ENCODE data around the gene PIK3IP1. TPM values are rescaled to one million over a fixed set of nuclear protein-coding genes. Genes with fewer than 3 reads are reported as not detected.
A peak's percentile ranks its signal among the peaks of the same experiment; 100 is the strongest.

The PIK3IP1 gene
- total and polyA plus RNA-seq, 4 donors: 14.1 to 44.9 (median 29.2) TPM

- H3K4me3 ChIP-seq (ENCODE audit: low read length in 2 of 2): no peak overlapping the region
- intact Hi-C loops (cut with DNase I): loop anchor here in 1 of 2 donors (5.0 kb wide), 1 partner anchor 59 kb away; the partner anchor contains the start of gene LIMK2
- WGBS, 2 donors: 66 to 73% methylated on average over 3 of the region's 3 CpGs
- H3K27ac ChIP-seq (ENCODE audit: low read depth in 1 of 2, low read length in 2 of 2): no peak overlapping the region
- H3K9me3 ChIP-seq (ENCODE audit: control insufficient read depth, low read length): no peaks in the 10 kb centered on the region
- DNase-seq (peak in 1 of 2 donors; percentile 19), ATAC-seq (ENCODE audit: low FRiP score) (no peak)
- H3K36me3 ChIP-seq (ENCODE audit: control insufficient read depth in 1 of 2, insufficient read depth in 2 of 2, low read length in 1 of 2): peaks cover 0 to 6% of the 10 kb centered on the region in 2 donors
- no peaks in the 10 kb centered on the region for H3K27me3 ChIP-seq (ENCODE audit: control insufficient read depth in 1 of 2, insufficient read depth in 2 of 2, low read length in 1 of 2)
- H3K4me1 ChIP-seq (ENCODE audit: control insufficient read depth in 1 of 2, insufficient read depth in 2 of 2, low read length in 2 of 2): no peaks in the 10 kb centered on the region
Measured at GRCh38 chr22:31271485-31271884, 20.8 kb downstream of the PIK3IP1 start.

GRCh38 chr22:31271026-31271425 lies 21.3 kb downstream of the PIK3IP1 start:
- Histone ChIP-seq H3K27me3 (ENCODE audit: control insufficient read depth in 1 of 2, insufficient read depth in 2 of 2, low read length in 1 of 2) (no peaks in the 10 kb centered on the region), H3K4me3 (ENCODE audit: low read length in 2 of 2) (no peak overlapping the region), H3K27ac (ENCODE audit: low read depth in 1 of 2, low read length in 2 of 2) (no peak overlapping the region), H3K36me3 (ENCODE audit: control insufficient read depth in 1 of 2, insufficient read depth in 2 of 2, low read length in 1 of 2) (peaks cover 0 to 6% of the 10 kb centered on the region in 2 donors), H3K9me3 (ENCODE audit: control insufficient read depth, low read length) (no peaks in the 10 kb centered on the region), H3K4me1 (ENCODE audit: control insufficient read depth in 1 of 2, insufficient read depth in 2 of 2, low read length in 2 of 2) (no peaks in the 10 kb centered on the region)
- intact Hi-C loops (cut with DNase I): loop anchor here in 1 of 2 donors (5.0 kb wide), 1 partner anchor 59 kb away; the partner anchor contains the start of gene LIMK2
- no peak for ATAC-seq (ENCODE audit: low FRiP score)
- WGBS, 2 donors: 91 to 95% methylated on average over 4 of the region's 4 CpGs
- no peak for DNase-seq

GRCh38 chr22:31269892-31270579 lies 22.3 kb downstream of the PIK3IP1 start:
- WGBS, 2 donors: 38 to 41% methylated on average over 3 of the region's 3 CpGs
- intact Hi-C loops (cut with DNase I): loop anchor here in 1 of 2 donors (5.0 kb wide), 1 partner anchor 58 kb away; the partner anchor contains the start of gene LIMK2

GRCh38 chr22:31268281-31268680 lies 24.0 kb downstream of the PIK3IP1 start:
- no peaks in the 10 kb centered on the region for H3K27me3 ChIP-seq (ENCODE audit: control insufficient read depth in 1 of 2, insufficient read depth in 2 of 2, low read length in 1 of 2)
- no peak overlapping the region for H3K27ac ChIP-seq (ENCODE audit: low read depth in 1 of 2, low read length in 2 of 2)
- H3K36me3 ChIP-seq (ENCODE audit: control insufficient read depth in 1 of 2, insufficient read depth in 2 of 2, low read length in 1 of 2): peaks cover 0 to 2% of the 10 kb centered on the region in 2 donors
- intact Hi-C loops (cut with DNase I): no loop called here
- no peak overlapping the region for H3K4me3 ChIP-seq (ENCODE audit: low read length in 2 of 2)
- H3K9me3 ChIP-seq (ENCODE audit: control insufficient read depth, low read length): no peaks in the 10 kb centered on the region
- ATAC-seq (ENCODE audit: low FRiP score) (no peak), DNase-seq (peak in 1 of 2 donors; percentile 3)
- H3K4me1 ChIP-seq (ENCODE audit: control insufficient read depth in 1 of 2, insufficient read depth in 2 of 2, low read length in 2 of 2): no peaks in the 10 kb centered on the region
- 98 to 100% methylated on average over 2 of the region's 2 CpGs for WGBS, 2 donors

More at GRCh38 chr22:31269892-31270579, 22.3 kb downstream of the PIK3IP1 start:
- Histone ChIP-seq H3K4me1 (ENCODE audit: control insufficient read depth in 1 of 2, insufficient read depth in 2 of 2, low read length in 2 of 2) (no peaks in the 10 kb centered on the region), H3K4me3 (ENCODE audit: low read length in 2 of 2) (no peak overlapping the region), H3K36me3 (ENCODE audit: control insufficient read depth in 1 of 2, insufficient read depth in 2 of 2, low read length in 1 of 2) (peaks cover 0 to 3% of the 10 kb centered on the region in 2 donors), H3K27ac (ENCODE audit: low read depth in 1 of 2, low read length in 2 of 2) (no peak overlapping the region), H3K9me3 (ENCODE audit: control insufficient read depth, low read length) (no peaks in the 10 kb centered on the region), H3K27me3 (ENCODE audit: control insufficient read depth in 1 of 2, insufficient read depth in 2 of 2, low read length in 1 of 2) (no peaks in the 10 kb centered on the region)
- DNase-seq: peak in 1 of 2 donors; percentile 12
- no peak for ATAC-seq (ENCODE audit: low FRiP score)

GRCh38 chr22:31263896-31264640 lies 28.2 kb downstream of the PIK3IP1 start:
- Histone ChIP-seq H3K4me1 (ENCODE audit: control insufficient read depth in 1 of 2, insufficient read depth in 2 of 2, low read length in 2 of 2) (no peaks in the 10 kb centered on the region), H3K27me3 (ENCODE audit: control insufficient read depth in 1 of 2, insufficient read depth in 2 of 2, low read length in 1 of 2) (no peaks in the 10 kb centered on the region), H3K9me3 (ENCODE audit: control insufficient read depth, low read length) (no peaks in the 10 kb centered on the region), H3K4me3 (ENCODE audit: low read length in 2 of 2) (no peak overlapping the region), H3K27ac (ENCODE audit: low read depth in 1 of 2, low read length in 2 of 2) (no peak overlapping the region), H3K36me3 (ENCODE audit: control insufficient read depth in 1 of 2, insufficient read depth in 2 of 2, low read length in 1 of 2) (peaks cover 3 to 6% of the 10 kb centered on the region in 2 donors)
- ATAC-seq (ENCODE audit: low FRiP score): no peak
- WGBS, 2 donors: 92 to 97% methylated on average over 6 of the region's 6 CpGs
- intact Hi-C loops (cut with DNase I): no loop called here
- DNase-seq: peak; percentile 14 to 49

- peak in 1 of 2 donors; percentile 56 for DNase-seq
- no peak overlapping the region for H3K27ac ChIP-seq (ENCODE audit: low read depth in 1 of 2, low read length in 2 of 2)
- H3K4me3 ChIP-seq (ENCODE audit: low read length in 2 of 2): no peak overlapping the region
- no peaks in the 10 kb centered on the region for H3K9me3 ChIP-seq (ENCODE audit: control insufficient read depth, low read length)
- H3K27me3 ChIP-seq (ENCODE audit: control insufficient read depth in 1 of 2, insufficient read depth in 2 of 2, low read length in 1 of 2): no peaks in the 10 kb centered on the region
- intact Hi-C loops (cut with DNase I): no loop called here
- H3K36me3 ChIP-seq (ENCODE audit: control insufficient read depth in 1 of 2, insufficient read depth in 2 of 2, low read length in 1 of 2): peaks cover 3 to 6% of the 10 kb centered on the region in 2 donors
- WGBS, 2 donors: 87 to 88% methylated on average over 13 of the region's 13 CpGs
- no peak for ATAC-seq (ENCODE audit: low FRiP score)
- no peaks in the 10 kb centered on the region for H3K4me1 ChIP-seq (ENCODE audit: control insufficient read depth in 1 of 2, insufficient read depth in 2 of 2, low read length in 2 of 2)
Measured at GRCh38 chr22:31262312-31263133, 29.8 kb downstream of the PIK3IP1 start.

GRCh38 chr22:31260474-31260856 lies 31.8 kb downstream of the PIK3IP1 start:
- Histone ChIP-seq H3K27ac (ENCODE audit: low read depth in 1 of 2, low read length in 2 of 2) (no peak overlapping the region), H3K4me1 (ENCODE audit: control insufficient read depth in 1 of 2, insufficient read depth in 2 of 2, low read length in 2 of 2) (no peaks in the 10 kb centered on the region), H3K9me3 (ENCODE audit: control insufficient read depth, low read length) (no peaks in the 10 kb centered on the region), H3K27me3 (ENCODE audit: control insufficient read depth in 1 of 2, insufficient read depth in 2 of 2, low read length in 1 of 2) (no peaks in the 10 kb centered on the region), H3K4me3 (ENCODE audit: low read length in 2 of 2) (no peak overlapping the region), H3K36me3 (ENCODE audit: control insufficient read depth in 1 of 2, insufficient read depth in 2 of 2, low read length in 1 of 2) (peaks cover 3 to 6% of the 10 kb centered on the region in 2 donors)
- DNase-seq (no peak), ATAC-seq (ENCODE audit: low FRiP score) (no peak)
- intact Hi-C loops (cut with DNase I): no loop called here
- WGBS, 2 donors: 94 to 96% methylated on average over 3 of the region's 3 CpGs

- no peak overlapping the region for H3K4me3 ChIP-seq (ENCODE audit: low read length in 2 of 2)
- 88 to 94% methylated on average over 8 of the region's 8 CpGs for WGBS, 2 donors
- no peak overlapping the region for H3K27ac ChIP-seq (ENCODE audit: low read depth in 1 of 2, low read length in 2 of 2)
- H3K36me3 ChIP-seq (ENCODE audit: control insufficient read depth in 1 of 2, insufficient read depth in 2 of 2, low read length in 1 of 2): peaks cover 3 to 6% of the 10 kb centered on the region in 2 donors
- peak in 1 of 2 donors; percentile 43 for DNase-seq
- H3K4me1 ChIP-seq (ENCODE audit: control insufficient read depth in 1 of 2, insufficient read depth in 2 of 2, low read length in 2 of 2): no peaks in the 10 kb centered on the region
- no peaks in the 10 kb centered on the region for H3K9me3 ChIP-seq (ENCODE audit: control insufficient read depth, low read length)
- intact Hi-C loops (cut with DNase I): no loop called here
- ATAC-seq (ENCODE audit: low FRiP score): no peak
- no peaks in the 10 kb centered on the region for H3K27me3 ChIP-seq (ENCODE audit: control insufficient read depth in 1 of 2, insufficient read depth in 2 of 2, low read length in 1 of 2)
Measured at GRCh38 chr22:31259798-31260473, 32.4 kb downstream of the PIK3IP1 start.
